Colonic mucosa (tissue), 4 donors: ENCODE data around the gene PRCP. TPM values are rescaled to one million over a fixed set of nuclear protein-coding genes. Genes with fewer than 3 reads are reported as not detected.

Source experiments
- DNase-seq: peaks from one replicate; pipeline ENCODE4 v3.0.0-alpha.2; 2020
- H3K27ac ChIP-seq: fragments of 200-600 bp; one replicate; pipeline ENCODE4 v1.8.0; 2021
- H3K27me3 ChIP-seq: fragments of 200-600 bp; one replicate; pipeline ENCODE4 v1.8.0; 2021
- H3K36me3 ChIP-seq: fragments of 200-600 bp; one replicate; pipeline ENCODE4 v1.8.0; 2021
- H3K4me1 ChIP-seq: fragments of 200-600 bp; one replicate; pipeline ENCODE4 v1.8.0; 2021; ENCODE audit warnings: mild to moderate bottlenecking
- H3K4me3 ChIP-seq: fragments of 200-600 bp; one replicate; pipeline ENCODE4 v1.8.0; 2021
- H3K9ac ChIP-seq, 2 donors: one replicate each; pipeline ENCODE4 v1.7.0; 2013; ENCODE audit warnings: control low read depth in 2 of 2, low read depth in 2 of 2, low read length in 2 of 2
- H3K9me3 ChIP-seq: fragments of 200-600 bp; one replicate; pipeline ENCODE4 v1.8.0; 2021
- intact Hi-C: fragments of 100-400 bp; cut with DNase I; formaldehyde crosslinking; loops from one replicate; pipeline ENCODE4 v1.14.1; 2022
- total RNA-seq, 2 donors: library from RNA; stranded (reverse); fragmentation: NEBNext Ultra II Directional in 1 of 2; extraction: Animal tissue kit (Norgen Biotek cat#: 25700) in 1 of 2; gene quantifications; one replicate each; pipeline ENCODE4 v1.2.1, GENCODE V29; 2021
- TF ChIP-seq, protein P1 (sequence below): fragments of 200-600 bp; IDR thresholded peaks from one replicate; pipeline ENCODE4 v1.8.0; 2022; ENCODE audit warnings: antibody characterized with exemption, mild to moderate bottlenecking
- donor health status: healthy.
- donor health status: DM: no; HTN: no; CAD: no.
- donor health status: DM: no; HTN: no; CAD: no.

Gene PRCP
- total RNA-seq, 2 donors from 2014 or later = 24.9 to 41.3 TPM

DNA sequence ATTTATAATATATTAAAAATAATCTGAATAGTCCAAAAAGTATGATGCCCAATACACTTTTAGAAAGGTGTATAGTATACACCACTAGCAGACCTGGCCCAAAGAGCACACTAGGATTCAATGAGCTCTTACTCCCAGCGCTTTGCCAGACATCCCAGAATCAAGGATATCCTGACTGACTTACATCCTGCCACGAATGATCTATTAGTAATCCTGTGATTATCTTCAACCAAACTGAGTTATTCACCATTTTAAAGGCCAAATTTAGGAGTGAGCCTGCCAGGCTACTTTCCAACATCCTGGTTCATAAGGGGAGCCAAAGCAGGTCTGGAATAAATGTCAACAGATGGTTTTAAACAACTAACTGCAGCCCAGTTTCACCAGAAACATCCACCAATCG, 105.7 kb downstream of the PRCP start:
- no peak overlapping the region for H3K27ac ChIP-seq
- no peaks in the 10 kb centered on the region for H3K4me1 ChIP-seq
- DNase-seq = no peak
- no peaks in the 10 kb centered on the region for H3K27me3 ChIP-seq
- H3K9ac ChIP-seq = no peak overlapping the region
- no peak overlapping the region for H3K4me3 ChIP-seq
- no peaks in the 10 kb centered on the region for H3K36me3 ChIP-seq
- no peaks in the 10 kb centered on the region for H3K9me3 ChIP-seq
- TF ChIP-seq, protein P1, sequence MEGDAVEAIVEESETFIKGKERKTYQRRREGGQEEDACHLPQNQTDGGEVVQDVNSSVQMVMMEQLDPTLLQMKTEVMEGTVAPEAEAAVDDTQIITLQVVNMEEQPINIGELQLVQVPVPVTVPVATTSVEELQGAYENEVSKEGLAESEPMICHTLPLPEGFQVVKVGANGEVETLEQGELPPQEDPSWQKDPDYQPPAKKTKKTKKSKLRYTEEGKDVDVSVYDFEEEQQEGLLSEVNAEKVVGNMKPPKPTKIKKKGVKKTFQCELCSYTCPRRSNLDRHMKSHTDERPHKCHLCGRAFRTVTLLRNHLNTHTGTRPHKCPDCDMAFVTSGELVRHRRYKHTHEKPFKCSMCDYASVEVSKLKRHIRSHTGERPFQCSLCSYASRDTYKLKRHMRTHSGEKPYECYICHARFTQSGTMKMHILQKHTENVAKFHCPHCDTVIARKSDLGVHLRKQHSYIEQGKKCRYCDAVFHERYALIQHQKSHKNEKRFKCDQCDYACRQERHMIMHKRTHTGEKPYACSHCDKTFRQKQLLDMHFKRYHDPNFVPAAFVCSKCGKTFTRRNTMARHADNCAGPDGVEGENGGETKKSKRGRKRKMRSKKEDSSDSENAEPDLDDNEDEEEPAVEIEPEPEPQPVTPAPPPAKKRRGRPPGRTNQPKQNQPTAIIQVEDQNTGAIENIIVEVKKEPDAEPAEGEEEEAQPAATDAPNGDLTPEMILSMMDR = no peak
- intact Hi-C loops = no loop called here

DNA sequence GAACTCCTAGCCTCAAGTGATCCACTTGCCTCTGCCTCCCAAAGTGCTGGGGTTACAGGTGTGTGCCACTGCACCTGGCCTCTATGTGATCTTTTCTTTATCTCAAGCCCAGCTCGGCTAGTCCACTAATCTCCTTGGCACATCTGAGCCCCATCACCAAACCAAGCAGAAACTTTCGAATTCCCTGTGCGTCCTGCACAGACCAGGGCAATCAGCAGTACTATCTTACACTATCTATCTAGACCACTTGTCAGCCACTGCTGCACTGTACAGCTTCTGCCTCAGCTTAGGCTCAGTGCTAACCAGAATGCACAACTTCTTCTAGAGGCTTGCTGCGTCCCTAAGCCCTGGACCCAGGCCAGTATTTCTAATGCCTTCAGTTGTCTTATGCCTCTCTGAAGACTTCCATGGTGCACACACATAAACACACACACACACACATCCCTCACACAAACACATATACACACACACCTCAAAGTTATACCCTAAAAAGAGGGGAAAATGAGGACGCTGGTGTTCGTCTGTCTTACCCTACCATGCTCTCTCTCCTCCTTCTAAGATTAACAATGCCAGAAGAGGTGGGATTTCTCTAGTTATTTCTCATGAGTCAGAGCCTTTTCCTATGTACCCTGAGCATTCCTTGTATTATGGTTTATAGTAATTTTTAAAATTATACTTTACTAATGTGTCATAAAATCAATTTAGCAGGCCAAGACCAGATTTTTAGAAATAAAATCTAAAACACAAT, 107.2 kb downstream of the PRCP start:
- no peak for DNase-seq
- TF ChIP-seq, protein P1 = no peak
- no peaks in the 10 kb centered on the region for H3K36me3 ChIP-seq
- H3K4me1 ChIP-seq = no peaks in the 10 kb centered on the region
- no peak overlapping the region for H3K9ac ChIP-seq
- H3K9me3 ChIP-seq = no peaks in the 10 kb centered on the region
- H3K4me3 ChIP-seq = no peak overlapping the region
- no peak overlapping the region for H3K27ac ChIP-seq
- intact Hi-C loops = no loop called here
- no peaks in the 10 kb centered on the region for H3K27me3 ChIP-seq

DNA sequence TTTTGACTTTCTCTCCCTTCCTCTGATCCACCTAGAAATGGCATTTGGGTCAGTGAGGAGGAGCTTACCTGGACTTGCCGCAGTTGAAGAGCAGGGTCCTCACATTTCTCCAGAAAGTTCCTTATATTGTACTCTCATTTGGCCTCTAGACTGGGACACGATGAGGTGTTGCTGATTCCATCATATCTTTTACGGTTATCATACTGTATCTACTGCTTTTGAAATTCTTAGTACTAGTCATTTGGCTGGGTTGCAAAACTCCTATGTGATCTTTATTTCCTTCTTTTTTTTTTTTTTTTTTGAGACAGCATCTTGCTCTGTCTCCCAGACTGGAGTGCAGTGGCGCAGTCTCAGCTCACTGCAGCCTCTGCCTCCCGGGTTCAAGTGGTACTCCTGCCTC, 107.9 kb downstream of the PRCP start:
- Histone ChIP-seq H3K4me1 (no peaks in the 10 kb centered on the region), H3K4me3 (no peak overlapping the region), H3K9me3 (no peaks in the 10 kb centered on the region), H3K27me3 (no peaks in the 10 kb centered on the region), H3K36me3 (no peaks in the 10 kb centered on the region), H3K27ac (no peak overlapping the region), H3K9ac (no peak overlapping the region)
- intact Hi-C loops = no loop called here
- no peak for DNase-seq
- TF ChIP-seq, protein P1 = no peak

DNA sequence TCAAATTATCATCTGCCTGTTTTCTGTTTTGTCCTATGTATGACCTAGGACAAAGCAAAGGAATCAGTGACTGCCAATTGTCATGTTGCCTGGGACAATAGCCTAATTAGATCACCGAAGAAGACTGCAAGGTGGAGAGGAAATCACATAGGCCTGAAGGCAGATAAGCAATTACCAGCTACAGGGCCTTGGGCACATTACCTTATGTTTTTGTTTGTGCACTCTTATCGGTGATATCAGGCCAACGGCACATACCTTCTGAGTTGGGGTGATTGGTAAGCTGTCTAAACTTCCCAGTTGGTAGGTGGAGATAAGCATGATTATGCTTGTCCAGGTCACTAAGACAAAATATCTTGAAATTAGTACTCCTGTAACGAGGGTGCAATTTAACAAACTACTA, 108.5 kb downstream of the PRCP start:
- intact Hi-C loops = no loop called here
- Histone ChIP-seq H3K4me3 (no peak overlapping the region), H3K27me3 (no peaks in the 10 kb centered on the region), H3K4me1 (no peaks in the 10 kb centered on the region), H3K9ac (no peak overlapping the region), H3K9me3 (no peaks in the 10 kb centered on the region), H3K27ac (no peak overlapping the region), H3K36me3 (no peaks in the 10 kb centered on the region)
- TF ChIP-seq, protein P1 = no peak
- DNase-seq = no peak

DNA sequence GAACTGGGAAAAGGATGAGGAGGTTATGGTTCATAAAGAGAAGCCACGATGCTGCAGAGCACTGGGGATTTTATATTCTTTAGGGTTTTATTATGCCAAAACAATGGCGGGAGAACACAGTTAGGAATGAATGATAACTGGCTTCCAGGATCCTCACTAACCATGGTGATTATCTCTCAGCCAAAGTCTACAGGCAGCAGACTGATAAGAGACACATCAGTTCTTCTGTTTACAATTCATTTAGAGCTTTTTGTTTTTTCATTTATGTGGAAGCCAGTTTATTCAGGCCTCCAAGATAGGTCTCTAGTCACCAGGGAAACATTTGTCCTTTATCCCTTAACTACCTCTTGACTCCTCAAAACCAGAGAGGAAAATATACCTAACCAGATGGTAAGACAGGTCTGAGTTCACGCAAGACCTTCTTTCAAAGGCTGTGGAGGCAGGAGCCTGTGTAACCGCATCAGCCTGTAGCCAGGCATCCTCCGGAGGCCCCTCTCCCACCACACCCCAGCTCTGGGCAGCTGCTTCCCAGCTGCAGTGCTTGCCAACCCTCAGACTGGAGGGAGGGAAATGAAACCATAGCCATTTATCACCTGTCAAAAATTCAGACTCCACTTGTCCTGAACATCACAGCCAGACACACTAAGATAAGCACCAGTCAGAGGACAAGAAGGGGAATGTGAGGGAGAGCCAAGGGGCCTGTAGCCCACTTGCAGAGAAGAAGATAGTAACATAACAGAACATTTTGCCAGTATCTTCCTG, 109.3 kb downstream of the PRCP start:
- DNase-seq = no peak
- no peak overlapping the region for H3K27ac ChIP-seq
- no peaks in the 10 kb centered on the region for H3K27me3 ChIP-seq
- TF ChIP-seq, protein P1 = no peak
- no peaks in the 10 kb centered on the region for H3K36me3 ChIP-seq
- no peak overlapping the region for H3K9ac ChIP-seq
- H3K4me1 ChIP-seq = no peaks in the 10 kb centered on the region
- no peaks in the 10 kb centered on the region for H3K9me3 ChIP-seq
- no peak overlapping the region for H3K4me3 ChIP-seq
- intact Hi-C loops = no loop called here
